Skin of body (tissue), 2 donors: ENCODE data around the gene FKBP1B. TPM values are rescaled to one million over a fixed set of nuclear protein-coding genes. Genes with fewer than 3 reads are reported as not detected.
A peak's percentile ranks its signal among the peaks of the same experiment; 100 is the strongest.
"Not testable (repeated sequence)": the region's sequence is repeated elsewhere in the genome, so short reads cannot be mapped to it uniquely, and the experiment has no call there.

Source experiments
- DNase-seq: peaks from one replicate; lab custom pipeline; 2025; lab: John Stamatoyannopoulos, UW
- total RNA-seq: library from RNA; depleted of rRNA; stranded (reverse); fragments of >200 nt; gene quantifications from one replicate; pipeline ENCODE4 v1.2.3, GENCODE V29; 2014

FKBP1B gene
- total RNA-seq, 1 donor from 2014 or later, result 3.3 TPM

- no peak for DNase-seq
Observed at GRCh38 chr2:24022324-24022974, 27.1 kb upstream of the FKBP1B start.

DNA sequence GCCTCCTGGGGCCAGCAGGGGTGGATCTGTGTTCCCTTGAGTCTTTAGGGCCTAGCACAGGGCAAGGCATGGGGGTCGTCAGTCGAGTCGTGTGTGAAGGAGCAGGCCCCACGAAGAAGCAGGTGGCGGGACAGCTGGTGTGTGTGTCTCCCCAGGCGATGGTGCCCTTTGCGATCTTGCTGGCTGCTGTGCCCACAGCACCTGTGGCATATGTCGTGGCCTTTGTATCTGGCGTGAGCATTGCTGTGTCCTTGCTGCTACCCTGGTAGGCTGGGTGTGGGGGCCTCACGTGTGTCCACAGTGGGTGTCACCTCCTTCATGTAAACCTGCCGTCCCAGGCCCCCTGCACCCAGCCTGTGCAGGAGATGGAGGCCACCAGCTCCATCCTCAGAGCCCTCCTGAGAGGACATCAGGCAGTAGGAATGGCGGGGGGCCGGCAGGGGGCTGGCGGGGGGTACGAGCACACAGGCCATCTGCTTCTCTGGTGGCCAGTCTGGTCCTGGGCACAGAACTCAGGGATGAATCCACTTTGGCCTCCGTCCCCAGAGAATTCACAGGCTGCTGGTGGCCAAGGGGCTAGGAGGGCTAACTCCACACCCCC, 26.5 kb upstream of the FKBP1B start:
- no peak for DNase-seq

DNA sequence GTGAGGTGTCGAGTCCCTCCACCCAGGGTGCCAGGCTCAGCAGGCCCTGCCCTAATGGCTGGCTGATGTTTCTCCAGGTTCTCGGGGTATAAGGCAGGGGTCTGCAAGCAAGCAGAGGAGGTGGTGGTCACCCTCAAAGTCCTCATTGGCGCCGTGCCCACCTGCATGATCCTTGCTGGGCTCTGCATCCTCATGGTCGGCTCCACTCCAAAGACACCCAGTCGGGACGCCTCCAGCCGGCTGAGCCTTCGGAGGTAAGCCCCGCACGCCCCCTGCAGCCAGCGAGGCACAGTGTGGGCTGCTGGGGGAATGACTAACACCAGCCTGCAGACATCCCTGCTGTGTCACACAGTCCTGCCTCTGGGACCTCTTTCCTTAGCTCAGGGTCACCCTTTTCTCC, 25.5 kb upstream of the FKBP1B start:
- DNase-seq, result no peak

DNA sequence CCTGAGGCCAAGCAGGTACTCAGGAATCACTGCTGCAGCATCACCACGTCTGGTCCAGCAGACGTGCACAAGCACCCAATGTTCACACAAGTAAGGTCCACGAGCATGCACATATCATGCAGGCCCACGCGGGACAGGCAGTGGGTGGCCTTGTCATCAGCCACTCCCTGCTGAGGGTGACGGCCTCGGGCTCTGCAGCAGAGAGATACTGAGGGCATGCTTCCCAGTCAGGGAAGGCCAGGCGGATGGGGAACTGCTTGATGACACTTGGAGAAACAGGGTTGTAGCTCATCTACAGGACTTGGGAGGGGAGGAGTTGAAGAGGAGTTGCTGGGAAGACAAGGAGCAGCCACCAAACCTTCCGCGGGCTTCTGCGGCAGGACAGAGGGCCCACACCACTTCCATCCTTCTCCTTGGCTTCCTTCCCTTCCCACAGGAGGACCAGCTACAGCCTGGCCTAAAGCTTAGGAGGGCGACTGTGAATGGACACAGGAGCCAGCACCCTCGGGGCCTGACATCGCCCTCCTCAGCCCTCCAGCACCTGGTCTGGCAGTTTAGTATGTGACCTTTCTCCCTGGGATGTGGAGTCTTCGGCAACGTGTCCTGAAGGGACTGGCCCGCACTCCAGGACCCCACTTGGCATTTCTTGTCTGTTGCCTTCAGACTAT, 24.4 kb upstream of the FKBP1B start:
- no peak for DNase-seq

- DNase-seq, result no peak
Observed at GRCh38 chr2:24026233-24026632, 23.3 kb upstream of the FKBP1B start.

- no peak for DNase-seq
Observed at GRCh38 chr2:24038786-24039499, 10.6 kb upstream of the FKBP1B start.

DNA sequence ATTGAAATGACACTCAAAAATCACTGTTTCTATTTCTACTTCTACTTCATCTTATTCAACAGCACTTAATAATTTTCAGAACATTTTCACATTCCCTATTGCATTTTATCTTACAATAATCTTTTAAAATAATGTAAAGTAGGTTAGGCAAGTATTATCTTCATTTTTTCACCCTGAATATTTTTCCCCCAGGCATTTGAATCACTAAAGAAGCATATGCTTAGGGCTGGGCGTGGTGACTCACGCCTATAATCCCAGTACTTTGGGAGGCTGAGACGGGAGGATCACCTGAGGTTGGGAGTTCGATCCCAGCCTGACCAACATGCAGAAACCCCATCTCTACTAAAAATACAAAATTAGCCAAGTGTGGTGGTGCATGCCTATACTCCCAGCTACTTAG, 9.0 kb upstream of the FKBP1B start:
- no peak for DNase-seq

GRCh38 chr2:24043133-24043532, 6.4 kb upstream of the FKBP1B start:
- not testable (repeated sequence) for DNase-seq

DNA sequence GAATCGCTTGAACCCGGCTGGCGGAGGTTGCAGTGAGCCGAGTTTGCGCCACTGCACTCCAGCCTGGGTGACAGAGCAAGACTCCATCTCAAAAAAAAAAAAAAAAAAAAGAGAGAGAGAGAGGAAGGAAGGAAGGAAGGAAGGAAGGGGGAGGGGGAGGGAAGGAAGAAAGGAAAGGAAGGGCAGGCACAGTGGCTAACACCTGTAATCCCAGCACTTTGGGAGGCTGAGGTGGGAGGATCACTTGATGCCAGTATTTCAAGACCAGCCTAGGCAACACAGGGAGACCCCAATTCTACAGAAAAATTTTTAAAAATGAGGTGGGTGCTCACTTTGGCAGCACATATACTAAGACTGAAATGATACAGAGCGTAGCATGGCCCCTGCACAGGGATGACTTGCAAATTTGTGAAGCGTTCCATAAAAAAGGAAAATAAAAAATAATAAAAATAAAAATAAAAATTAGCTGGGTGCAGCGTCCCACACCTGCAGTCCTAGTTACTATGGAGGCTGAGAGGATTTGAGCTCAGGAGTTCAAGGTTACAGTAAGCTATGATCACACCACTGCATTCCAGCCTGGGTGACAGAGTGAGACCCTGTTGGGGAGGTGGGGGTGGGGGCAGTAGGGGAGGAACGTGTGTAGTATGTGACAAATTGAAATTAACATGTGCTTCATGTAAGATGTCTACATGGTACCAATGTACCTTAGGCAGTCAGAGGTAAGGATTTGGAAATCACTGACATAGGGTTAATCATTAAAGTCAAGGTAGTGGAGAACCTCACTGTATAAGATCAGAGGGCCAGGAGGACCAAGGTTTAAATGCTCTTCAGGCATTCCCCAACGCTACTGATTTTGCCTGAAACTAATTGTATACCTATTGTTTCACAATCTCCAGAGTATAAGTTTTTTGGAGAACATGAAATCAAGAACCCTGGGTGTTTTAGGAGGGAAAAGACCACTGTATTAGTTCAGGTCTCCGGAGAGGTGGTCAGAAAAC, 3.7 kb upstream of the FKBP1B start:
- no peak for DNase-seq

DNA sequence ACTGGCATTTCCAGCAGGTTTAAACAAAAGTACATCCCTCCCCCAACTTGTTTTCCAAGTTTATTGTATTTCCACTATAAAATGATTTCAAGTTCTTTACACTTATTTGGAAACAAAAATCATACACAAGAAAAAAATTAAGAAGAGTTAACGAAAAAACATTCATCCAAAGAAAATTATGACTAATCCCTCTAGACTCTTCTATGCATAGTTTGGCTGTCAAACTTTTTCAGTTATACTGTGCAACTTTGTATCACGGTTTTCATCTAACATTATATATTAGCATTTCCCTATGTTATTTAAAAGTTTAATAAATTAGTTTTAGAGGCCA, 3.0 kb upstream of the FKBP1B start:
- DNase-seq, result no peak

DNA sequence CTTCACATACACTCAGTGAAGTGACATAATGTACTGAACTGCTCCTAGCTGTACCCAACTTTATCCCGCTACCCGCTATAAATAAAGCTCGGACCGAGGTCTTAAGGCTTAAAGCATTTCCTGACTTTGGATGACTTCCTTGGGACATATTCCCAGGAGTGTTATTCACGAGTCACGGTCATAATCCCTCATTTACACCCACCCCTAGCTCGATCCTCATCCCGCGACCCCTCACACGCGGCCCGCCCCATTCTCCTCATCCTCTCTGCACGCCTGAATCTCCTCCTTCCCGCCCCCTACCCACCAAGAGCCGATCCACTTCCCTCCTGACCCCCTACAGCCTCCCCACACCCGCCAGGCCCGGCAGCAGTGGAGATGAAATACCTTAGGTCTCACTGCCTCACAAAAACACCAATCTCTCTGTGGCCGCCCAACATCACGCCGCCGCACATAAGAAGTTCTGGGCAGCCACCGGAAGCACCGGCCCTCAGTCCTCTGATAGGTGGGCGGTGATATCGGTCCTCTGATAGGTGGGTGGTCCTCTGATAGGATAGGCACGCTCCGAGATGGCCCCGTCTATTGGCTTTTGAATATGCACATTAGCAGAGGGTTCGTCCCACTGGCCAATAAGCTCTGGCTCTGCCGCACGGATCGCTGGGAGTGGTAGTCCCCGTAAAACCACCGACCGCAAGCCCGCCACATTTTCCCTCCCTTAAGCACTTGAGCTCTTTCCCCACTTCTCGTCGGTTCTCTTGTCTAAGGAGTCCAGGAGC, 2.4 kb upstream of the FKBP1B start, which contains the start of gene WDCP:
TSS of gene WDCP (minus strand) at position 462 of the 773 bp plus-strand sequence. CDS start 7,897 bp downstream, outside the sequence.
- peak; percentile 99 for DNase-seq

GRCh38 chr2:24047703-24048033, 1.9 kb upstream of the FKBP1B start:
- no peak for DNase-seq

DNA sequence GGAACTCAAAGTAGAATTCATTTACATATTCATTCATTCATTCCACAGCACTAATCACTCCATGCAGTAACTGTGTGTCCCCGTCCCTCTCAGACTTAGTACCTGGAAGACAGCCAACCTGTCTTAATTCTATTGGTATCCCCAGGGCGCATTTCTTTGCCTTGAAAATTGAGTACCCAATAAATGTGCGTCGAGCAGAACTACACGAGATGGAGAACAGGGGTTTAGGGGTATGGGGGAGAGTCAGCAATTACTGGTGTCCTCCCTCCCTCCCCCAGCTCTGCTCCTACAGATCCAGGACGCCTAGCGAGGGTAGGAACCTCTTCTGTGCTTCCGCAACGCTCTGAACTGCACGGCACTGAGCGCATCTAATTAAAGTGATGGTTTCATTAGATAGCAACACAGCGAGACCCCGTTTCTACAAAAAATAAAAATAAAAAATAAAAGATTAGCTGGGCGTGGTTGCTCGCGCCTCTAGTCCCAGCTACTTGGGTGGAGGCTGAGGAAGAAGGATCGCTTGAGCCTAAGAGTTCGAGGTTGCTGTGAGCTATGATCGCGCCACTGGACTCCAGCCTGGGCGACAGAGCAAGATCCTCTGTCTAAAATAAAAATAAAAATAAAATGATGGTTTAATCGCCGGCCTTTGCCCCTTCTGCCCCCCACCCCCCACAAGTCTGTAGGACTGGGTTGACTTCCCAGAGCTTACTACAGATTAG, 614 bp upstream of the FKBP1B start:
- no peak for DNase-seq

DNA sequence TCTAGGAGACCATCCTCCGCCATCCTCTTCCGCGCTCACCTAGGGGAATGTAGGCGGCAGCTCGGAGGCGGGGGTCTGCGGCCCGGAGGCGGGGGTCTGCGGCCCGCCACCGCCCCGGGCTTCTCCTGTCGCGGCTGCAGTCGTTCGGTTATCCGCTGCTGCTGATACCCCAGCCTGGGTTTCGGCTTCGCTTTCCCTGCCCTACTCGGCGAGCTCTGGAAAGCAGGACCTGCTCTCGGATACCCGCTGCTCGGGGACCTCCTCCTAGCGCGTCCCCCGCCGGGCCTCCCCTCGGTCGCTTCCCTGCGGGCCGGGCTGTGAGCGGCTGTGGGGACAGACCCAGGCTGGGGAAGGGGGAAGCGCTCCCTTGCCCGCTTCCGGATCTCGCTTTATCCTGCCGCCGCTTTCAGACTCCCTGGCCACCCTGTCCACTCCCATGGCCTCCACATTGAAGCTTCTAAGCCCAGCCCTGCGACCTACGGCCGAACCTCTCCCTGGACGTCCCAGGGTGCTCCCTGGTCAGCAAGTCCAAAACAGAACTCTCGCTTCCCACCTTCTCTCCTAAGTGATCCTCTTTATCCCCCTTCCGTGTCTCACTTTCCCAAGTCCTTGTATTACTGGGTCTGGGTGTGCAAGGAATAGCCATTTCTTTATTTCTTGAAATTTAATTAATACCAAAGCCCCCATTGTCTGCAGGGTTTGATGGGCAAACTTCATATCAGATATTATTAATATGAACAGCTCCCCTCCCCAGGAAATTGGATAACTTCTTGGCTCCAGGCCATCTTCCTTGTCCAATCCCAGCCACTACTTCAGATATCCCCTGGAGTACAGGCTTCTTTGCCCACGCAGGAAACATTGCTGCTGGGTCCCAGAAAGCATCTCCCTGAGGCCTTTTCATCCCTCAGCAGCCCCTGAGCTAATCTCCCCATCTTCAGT, 769 bp downstream of the FKBP1B start:
- no peak for DNase-seq

DNA sequence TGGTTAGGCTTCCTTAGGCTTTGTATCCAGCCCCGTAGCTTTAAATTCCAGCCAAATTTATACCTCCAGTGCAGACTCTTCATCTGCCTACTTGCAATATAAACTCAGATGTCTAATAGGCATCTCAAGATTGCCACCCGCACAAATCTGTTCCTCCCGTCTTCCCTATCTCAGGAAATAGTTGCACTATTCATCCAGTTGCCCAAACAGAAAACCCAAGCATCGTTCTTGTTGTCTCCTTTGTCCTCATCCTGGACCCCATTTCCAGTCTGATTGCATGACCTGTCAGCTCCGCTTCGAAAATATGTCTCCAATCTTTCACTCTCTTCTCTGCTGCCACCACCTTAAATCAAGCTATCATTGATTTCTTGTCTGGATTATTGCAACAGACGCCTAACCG, 2.3 kb downstream of the FKBP1B start:
- DNase-seq, result no peak

GRCh38 chr2:24052951-24053350, 3.4 kb downstream of the FKBP1B start:
- no peak for DNase-seq

DNA sequence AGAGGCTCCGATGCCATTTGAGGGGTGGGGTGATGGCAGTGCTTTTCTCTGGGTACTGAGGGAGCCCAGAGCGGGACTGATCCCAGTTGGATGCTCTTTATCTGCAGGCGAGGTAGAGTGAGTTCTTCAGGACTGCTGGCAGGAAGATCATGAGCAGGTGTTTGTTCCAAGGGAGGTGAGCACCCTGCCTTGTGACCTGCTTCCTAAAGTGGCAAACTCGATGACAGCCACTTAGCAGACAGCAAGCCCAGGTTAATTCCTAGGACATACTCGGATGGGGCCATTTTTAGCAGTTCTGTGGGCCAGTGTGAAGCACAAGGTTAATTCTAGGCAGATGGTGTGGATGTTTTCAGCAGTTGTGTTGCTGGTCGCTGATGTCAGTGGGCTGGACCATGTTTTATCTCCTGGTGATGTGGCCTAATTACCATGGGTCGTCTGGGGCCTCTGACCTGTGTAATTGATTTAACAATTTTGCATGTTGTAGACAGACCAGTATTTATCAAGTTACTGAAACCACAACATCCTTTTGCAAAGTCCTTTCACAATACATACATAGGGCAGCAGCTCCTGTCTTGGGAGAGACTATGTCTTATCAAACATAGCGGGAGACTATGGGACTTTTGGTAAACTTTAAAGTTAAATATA, 4.9 kb downstream of the FKBP1B start:
- DNase-seq, result no peak

DNA sequence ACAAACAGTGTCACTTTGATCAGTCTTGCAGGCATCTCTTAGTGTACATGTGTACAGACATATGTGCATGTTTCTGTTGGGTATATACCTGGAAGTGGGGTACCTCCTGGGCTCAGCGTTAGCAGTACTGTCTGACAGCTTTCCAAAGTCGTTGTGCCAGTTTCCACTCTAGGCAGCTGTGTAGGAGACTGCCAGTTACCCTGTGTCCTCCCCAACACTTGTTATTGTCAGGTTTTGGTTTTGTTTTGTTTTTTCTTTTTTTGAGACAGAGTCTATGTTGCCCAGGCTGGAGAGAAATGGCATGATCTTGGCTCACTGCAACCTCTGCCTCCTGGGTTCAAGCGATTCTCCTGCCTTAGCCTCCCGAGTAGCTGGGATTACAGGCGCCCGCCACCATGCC, 6.2 kb downstream of the FKBP1B start:
- no peak for DNase-seq
